GM21576 (cell line): ENCODE measurements around the gene MMS19.
A peak's percentile ranks its signal among the peaks of the same experiment; 100 is the strongest.
"Not testable (repeated sequence)": the region's sequence is repeated elsewhere in the genome, so short reads cannot be mapped to it uniquely, and the experiment has no call there.

Experiments used
- ATAC-seq: cut with Tn5 transposase; IDR thresholded peaks from one replicate; pipeline ENCODE4 v1.9.1; 2021; ENCODE audit warnings: mild to moderate bottlenecking, moderate library complexity; ENCODE audit not compliant: unreplicated experiment

MMS19 gene

GRCh38 chr10:97427571-97428179 is 70.5 kb downstream of the MMS19 start:
- no peak for ATAC-seq

GRCh38 chr10:97426776-97427570 is 71.2 kb downstream of the MMS19 start:
- ATAC-seq = no peak

- peak; percentile 77 for ATAC-seq
Observed at GRCh38 chr10:97425964-97426775, 72.1 kb downstream of the MMS19 start, which contains the start of gene PGAM1. TSS of gene PGAM1 (plus strand) at chr10:97426191. CDS start at chr10:97426308, 117 bp downstream.

GRCh38 chr10:97423757-97424098 is 74.5 kb downstream of the MMS19 start:
- ATAC-seq = not testable (repeated sequence)

GRCh38 chr10:97416565-97416964 is 81.7 kb downstream of the MMS19 start:
- no peak for ATAC-seq

GRCh38 chr10:97412891-97413304 is 85.3 kb downstream of the MMS19 start:
- no peak for ATAC-seq

GRCh38 chr10:97411406-97411805 is 86.8 kb downstream of the MMS19 start:
- no peak for ATAC-seq

GRCh38 chr10:97408496-97408992 is 89.7 kb downstream of the MMS19 start:
- ATAC-seq = no peak
